ENCODE results near the gene MAPRE3.
A peak's percentile ranks its signal among the peaks of the same experiment; 100 is the strongest.

The MAPRE3 gene

DNA sequence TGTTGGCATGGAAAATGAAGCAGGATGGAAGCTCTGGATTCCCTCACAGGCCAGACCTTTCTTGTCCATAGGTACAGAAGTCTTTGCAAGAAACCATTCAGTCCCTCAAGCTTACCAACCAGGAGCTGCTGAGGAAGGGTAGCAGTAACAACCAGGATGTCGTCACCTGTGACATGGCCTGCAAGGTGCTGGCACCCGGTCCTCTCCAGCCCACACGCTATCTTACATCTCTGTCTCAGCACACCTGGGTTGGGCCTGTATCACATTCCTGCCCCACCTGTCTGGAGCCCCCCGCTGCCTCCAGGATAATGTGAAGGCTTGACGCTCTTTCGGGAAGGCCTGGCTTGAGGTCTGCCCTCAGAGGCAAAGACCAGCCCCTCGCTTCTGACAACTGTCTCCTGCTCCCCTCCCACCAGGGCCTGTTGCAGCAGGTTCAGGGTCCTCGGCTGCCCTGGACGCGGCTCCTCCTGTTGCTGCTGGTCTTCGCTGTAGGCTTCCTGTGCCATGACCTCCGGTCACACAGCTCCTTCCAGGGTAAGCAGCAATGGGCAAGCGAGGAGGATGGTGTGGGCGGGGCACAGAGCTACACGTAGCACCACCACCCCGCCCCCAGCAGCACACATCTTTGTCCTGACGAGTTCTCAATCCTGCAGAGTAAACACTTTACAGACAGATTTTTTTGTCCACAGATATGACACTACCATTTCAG, 68.3 kb downstream of the MAPRE3 start:
- no peak for DNase-seq (ENCODE audit: low read depth in 2 of 2, low spot score in 1 of 2)

DNA sequence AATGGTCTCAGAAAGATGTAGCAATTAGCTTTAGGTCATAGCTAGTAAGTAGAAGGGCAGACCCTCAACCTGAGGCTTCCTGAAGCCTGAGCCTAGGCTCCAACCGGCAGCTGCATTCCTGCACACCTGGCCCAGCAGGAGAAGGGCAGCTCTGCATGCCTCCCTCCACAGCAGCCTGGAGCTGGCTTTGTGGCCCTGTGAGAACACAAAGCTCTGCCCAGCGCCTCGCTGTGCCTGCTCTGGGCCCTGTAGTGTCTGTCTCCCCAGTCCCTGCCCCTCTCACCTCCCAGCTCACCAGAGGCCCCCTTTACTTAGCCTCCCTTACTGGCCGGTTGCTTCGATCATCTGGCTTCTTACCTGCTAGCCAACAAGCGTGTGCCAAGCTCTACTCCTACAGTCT, 69.0 kb downstream of the MAPRE3 start:
- DNase-seq (ENCODE audit: low read depth in 2 of 2, low spot score in 1 of 2) = no peak

DNA sequence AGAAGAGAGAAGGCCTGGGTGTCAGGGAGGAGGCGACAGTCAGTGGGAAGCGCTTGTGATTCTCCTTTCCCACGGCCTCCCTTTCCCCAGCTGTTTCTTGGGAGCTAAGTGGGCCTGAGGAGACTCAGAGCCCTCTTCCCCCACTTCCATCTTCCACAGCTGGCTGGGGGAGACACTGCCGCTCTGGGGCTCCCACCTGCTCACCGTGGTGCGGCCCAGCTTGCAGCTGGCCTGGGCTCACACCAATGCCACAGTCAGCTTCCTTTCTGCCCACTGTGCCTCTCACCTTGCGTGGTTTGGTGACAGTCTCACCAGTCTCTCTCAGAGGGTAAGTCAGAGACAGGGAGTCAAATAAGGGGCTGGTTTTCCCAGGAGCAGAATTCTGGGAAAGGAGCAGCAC, 69.4 kb downstream of the MAPRE3 start:
- DNase-seq (ENCODE audit: low read depth in 2 of 2, low spot score in 1 of 2) = no peak

DNA sequence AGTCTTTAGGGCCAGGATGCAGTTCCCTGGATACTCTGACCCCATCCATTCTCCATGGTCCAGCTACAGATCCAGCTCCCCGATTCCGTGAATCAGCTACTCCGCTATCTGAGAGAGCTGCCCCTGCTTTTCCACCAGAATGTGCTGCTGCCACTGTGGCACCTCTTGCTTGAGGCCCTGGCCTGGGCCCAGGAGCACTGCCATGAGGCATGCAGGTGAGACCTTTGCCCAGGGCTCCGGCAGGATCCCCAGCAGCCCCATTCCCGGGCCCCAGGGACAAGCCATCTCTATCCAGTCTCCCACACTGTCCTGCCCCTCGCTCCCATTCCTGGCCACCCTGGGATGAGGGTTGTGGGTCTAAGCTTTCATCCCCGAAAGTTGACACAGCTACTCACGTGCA, 69.8 kb downstream of the MAPRE3 start:
- no peak for DNase-seq (ENCODE audit: low read depth in 2 of 2, low spot score in 1 of 2)

DNA sequence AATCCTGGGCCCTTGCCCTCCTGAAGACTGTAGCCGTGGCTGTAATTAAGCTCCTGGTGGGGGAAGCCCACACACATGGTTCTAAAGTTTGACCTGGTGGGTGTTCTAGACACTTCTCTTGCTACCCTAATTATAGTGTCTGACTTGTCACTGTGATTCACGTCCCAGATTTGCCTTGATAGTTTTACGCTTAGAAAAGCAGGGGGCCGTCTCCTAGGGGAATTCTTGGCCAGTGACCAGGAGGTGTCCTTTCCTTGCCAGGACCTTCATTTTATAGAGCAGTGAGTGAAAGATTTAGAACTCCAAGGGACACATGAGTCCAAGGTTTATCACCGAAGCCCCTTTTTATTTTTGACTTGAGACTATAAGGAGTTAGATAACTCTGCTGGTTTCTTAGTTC, 71.3 kb downstream of the MAPRE3 start:
- no peak for DNase-seq (ENCODE audit: low read depth in 2 of 2, low spot score in 1 of 2)

DNA sequence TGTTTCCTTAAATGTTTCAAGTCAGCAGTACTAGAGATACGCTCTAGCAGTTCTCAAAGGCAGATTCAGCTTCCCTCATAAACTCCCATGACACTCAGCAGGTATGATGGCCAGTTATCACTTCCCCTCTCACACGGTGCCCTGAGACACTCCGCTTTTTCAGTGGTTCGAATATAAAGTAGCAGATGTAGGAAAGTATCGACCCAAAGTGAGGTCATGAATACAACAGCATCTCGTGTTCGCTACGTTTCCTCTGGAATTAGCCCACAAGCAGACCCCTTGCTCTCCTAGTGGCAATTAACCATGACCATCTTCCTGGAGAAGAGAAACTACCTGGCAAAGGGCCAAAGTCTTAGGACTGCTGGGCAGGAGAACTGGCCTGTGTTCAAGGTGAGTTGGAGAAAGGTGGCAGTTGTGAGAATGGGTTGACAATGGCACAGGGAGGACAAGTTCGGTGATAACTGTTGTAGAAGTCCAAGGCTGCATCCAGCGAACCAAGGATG, 71.8 kb downstream of the MAPRE3 start:
- no peak for DNase-seq (ENCODE audit: low read depth in 2 of 2, low spot score in 1 of 2)

DNA sequence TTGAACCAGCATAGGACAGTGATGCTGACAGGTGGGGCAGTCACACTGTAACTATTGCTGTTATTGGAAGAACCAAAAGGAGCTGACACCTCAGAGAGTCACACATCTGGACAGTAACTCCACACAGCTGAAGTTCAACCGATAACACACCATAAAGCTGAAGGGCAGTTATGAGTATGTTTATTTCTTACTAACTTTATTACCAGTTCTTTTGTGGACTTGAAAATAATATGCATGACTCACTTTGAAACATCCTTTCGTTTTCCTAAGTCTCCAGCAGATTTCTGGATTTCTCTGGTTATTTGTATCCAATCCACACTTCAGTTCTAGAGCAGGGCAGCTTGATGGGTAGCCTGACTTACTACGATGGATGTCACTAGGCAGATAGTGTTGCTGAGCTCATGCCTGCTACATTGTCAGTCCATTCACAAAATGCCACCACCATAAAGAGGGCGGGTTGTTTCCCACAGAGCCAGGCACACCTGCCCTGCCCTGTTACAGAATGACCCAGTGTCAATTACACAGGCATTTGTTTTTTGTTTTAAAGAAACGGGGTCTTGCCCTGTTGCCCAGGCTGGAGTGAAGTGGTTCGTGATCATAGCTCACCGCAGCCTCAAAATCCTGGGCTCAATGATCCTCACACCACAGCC, 72.7 kb downstream of the MAPRE3 start:
- DNase-seq (ENCODE audit: low read depth in 2 of 2, low spot score in 1 of 2) = no peak

DNA sequence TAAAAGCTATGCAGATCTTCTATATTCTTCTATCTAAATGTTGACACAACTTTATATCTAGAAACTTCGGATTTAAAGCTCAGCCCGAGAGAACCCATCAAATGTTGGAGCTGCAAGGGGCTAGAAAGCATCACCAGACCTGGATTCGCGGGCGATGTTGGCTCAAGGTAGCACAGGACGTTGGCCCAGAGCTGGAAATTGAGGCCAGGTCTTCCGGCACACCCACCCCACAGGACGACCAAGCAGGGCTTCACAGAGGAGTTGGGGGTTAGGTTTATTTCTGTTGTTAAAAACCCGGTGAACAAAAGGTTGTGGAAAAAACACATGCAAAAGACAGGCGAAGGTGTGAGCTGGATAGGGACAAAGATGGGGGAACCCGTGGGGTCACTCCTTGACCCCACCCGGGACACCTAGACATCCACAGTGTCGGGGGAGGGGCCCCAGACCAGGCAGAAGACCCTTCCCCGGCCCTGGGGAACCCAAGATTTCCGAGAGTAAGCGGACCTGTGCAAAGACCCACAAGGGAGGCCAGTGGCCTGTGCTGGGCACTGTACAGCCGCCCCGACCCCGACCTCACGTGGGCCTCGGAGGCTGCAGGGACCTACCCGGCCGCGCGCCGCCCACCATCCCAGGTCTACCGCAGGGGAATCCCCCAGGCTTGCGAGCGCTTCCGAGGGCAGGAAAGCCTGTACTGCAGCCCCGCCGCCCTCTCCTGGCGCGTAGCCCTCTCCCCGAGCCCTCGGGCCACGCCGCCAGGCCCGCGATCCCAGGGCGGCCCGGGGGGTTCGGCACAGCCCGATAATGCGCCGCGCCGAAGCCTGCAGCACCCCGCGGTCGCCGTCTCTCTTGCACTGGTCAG, 79.2 kb downstream of the MAPRE3 start:
- peak; percentile 23 to 57 for DNase-seq (ENCODE audit: low read depth in 2 of 2, low spot score in 1 of 2)

DNA sequence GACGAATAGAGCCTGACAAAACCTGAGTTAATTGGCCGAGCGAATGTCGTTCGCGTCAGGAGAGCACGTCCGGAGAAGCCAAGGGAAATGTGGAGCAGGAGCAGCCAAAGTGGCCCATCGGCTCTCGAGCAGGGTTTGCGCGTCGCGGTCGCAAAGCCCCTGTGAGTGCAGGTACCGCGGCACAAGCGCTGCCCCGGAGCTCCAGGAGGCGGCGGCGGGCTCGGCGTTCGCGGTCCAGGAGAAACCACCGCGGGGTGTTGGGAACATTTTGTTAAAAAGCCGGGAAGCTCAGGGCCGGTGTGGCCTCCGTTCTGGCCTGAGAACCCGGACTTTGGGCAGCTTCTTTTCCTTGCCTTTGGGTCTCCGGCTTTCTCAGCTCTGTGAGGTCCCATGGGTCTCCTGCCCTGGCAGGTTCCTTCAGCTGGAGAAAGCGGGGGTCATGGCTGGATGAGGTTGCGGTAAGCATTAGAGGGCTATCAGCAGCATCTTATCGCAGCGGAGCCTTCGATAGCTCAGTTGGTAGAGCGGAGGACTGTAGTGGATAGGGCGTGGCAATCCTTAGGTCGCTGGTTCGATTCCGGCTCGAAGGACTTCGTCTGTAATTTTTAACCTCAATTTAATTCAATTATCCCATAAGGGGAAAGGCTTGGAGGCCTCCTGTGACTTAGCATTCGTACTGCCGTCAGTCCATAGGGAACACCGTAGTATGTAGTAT, 80.0 kb downstream of the MAPRE3 start:
- peak; percentile 77 to 87 for DNase-seq (ENCODE audit: low read depth in 2 of 2, low spot score in 1 of 2)

DNA sequence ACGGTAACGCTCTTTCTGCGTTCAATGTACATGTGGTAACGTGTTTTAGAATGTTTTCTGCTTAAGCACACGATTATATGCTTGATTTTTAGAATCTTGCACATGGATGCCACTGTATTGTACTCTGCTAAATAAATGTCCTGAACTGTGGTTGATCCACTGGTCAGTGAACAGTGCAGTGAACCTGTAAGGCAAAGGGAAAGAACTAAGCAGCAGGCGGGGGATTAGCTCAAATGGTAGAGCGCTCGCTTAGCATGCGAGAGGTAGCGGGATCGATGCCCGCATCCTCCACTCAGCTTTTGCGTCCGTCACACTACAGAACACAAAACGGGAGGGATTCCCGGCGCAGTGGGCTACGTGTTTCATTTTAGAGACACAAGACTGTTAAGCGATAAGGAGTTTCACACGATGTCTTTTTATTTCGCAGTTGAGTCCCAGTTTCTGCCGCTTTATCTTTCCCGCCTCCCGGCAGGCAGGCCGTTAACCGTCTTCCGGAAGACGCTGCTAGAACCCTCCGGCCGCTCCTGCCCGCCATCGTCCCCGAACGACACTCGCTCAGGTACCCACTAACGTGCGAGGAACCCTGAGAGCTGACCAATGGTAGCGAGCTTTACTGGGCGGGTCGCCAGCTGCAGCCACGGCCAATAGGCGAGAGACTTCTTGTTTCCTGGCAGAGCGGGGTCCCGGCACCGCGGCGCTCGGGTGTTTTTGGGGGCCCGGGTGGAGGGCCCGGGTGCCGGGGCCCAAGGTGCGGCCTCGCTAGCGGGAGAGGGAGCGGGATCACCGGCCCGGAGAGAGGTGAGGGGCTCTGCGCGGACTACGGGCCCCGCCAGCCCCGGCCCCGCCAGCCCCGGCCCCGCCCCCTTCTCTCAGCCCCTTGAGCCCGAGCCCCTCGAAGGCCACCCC, 80.8 kb downstream of the MAPRE3 start, which contains the start of gene AGBL5:
Gene AGBL5, plus strand, starts transcription at position 673 of the 906 bp plus-strand sequence. CDS start 1,291 bp downstream, outside the sequence.
- DNase-seq (ENCODE audit: low read depth in 2 of 2, low spot score in 1 of 2) = peak; percentile 91 to 92

DNA sequence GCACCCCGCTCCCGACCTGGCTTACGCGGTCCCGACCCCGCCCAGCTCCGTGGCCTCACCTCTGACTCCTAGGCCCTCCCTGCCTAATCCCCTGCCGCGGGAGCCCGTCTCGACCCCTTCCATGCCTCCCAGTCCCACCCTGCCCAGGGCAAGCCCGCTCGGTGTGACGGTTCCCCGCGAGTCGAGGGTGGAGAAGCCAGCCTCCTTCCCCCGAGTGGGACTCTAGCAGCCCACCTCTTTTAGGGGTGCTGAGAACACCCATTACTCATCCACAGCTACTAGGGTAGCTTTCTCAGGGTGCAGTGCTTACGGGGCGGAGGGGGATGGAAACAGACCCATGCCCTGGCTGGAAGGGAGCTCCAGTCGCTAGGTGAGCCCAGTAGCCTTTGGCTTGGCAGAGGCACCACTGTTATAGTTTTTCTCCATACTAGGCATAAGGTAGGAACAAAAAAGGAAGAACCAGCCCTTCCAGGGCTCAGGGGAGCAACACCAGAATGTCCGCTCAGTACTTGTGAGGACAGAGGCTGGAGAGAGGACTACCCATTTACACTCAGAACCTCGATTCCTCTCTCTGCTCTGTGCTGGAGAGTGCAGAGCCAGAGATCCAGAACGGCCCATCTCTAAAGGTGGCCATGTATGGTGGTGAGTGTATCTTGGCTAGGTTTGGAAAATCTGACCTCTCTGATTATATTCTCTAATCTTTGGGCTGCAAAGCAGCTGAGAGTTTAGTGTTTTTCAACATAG, 81.6 kb downstream of the MAPRE3 start:
- peak in 1 of 2 donors; percentile 21 for DNase-seq (ENCODE audit: low read depth in 2 of 2, low spot score in 1 of 2)

DNA sequence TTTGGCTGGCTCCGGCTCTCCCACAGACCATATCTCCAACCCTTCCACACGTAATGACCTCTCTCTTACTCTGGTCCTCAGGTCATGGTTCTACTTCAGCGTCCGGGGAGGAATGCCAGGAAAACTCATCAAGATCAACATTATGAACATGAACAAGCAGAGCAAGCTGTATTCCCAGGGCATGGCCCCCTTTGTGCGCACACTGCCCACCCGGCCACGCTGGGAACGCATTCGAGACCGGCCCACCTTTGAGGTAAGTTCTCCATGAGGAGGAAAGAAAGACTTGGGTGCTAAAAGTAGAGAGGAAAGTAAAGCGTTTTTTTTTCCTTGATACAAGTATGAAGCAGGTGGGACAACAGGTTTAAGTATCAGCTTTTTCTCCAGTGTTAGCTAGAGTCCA, 82.9 kb downstream of the MAPRE3 start:
- no peak for DNase-seq (ENCODE audit: low read depth in 2 of 2, low spot score in 1 of 2)

DNA sequence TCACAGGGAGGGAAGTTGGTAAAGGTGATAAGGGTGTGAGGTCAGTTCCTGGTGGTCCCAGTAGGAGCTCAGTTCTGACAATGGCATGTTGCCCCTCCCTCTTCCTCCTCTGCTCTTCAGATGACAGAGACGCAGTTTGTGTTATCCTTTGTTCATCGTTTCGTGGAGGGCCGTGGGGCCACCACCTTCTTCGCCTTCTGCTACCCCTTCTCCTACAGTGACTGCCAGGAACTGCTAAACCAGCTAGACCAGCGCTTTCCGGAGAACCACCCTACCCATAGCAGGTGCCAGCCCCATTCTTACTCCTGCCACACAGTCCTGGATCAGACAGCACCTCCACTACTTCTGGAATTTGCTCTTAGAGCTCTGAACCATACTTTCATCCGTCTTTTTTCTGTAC, 83.3 kb downstream of the MAPRE3 start:
- DNase-seq (ENCODE audit: low read depth in 2 of 2, low spot score in 1 of 2) = no peak

DNA sequence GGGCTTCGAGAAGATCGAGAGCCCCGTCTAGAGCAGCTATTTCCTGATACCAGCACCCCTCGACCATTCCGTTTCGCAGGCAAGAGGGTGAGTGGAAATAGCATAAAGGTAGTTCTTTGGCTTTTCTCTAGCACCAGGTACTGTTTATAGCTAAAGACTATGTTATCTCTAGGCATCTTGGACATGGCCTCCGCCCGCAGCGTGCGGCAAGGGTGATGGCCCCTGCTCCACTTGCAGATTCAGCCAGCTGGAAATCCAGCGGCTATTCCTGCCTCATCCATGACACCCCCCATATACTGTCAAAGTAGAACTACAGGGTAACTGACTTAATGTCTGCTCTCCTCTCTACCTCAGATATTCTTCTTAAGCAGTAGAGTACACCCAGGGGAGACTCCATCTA, 84.3 kb downstream of the MAPRE3 start:
- DNase-seq (ENCODE audit: low read depth in 2 of 2, low spot score in 1 of 2) = no peak

DNA sequence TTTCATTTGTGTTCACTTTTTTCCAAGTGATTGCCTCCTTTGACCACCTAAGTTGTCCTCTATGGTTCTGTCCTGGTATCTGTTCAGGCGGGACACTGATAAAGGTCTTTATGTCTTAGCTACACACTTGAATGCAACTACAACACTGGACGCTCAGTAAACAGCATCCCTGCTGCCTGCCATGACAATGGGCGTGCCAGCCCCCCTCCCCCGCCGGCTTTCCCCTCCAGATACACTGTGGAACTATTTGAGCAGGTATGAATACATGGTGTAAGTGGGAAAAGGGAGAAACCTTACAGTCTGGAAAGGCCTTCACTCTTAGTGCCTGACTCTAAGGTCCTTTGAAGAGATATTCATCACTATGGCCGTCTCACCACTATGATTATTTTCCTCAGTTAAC, 86.7 kb downstream of the MAPRE3 start:
- no peak for DNase-seq (ENCODE audit: low read depth in 2 of 2, low spot score in 1 of 2)

DNA sequence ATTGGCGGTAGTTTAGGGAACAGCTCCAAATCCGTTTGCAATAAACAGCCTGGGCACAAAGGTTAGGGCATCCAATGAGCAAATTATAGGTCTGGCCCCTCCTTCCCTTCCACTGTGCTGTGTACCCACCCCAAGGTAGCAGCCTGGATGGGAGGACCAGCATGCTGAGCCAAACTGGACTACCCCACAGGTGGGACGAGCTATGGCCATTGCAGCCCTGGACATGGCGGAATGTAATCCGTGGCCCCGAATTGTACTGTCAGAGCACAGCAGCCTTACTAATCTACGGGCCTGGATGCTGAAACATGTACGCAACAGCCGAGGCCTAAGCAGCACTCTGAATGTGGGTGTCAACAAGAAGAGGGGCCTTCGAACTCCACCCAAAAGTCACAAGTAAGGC, 87.8 kb downstream of the MAPRE3 start:
- no peak for DNase-seq (ENCODE audit: low read depth in 2 of 2, low spot score in 1 of 2)

DNA sequence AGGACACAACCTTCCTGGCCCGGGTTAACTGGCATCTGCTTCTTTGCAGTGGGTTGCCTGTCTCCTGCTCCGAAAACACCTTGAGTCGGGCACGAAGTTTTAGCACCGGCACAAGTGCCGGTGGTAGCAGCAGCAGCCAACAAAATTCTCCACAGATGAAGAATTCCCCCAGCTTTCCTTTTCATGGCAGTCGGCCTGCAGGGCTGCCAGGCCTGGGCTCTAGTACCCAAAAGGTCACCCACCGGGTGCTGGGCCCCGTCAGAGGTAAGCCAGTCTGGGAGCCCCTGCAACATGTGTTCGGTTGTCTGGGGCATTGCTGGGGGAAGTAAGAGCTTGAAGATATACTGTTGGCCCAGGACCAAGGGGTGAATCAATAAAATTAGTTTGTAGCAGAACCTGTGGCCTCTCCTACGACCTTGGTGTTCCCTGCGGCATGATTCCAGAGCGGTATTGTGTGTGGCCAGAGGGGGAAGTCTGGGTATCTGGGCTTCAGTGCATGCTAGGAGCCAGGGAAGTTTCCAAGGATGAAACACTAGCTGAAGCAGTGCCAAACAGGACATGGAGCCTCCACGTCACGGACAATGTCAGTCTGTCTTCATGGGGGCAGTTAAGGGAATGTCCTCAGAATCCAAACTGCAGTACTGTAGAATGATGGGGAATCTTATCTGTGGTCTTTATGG, 88.8 kb downstream of the MAPRE3 start:
- DNase-seq (ENCODE audit: low read depth in 2 of 2, low spot score in 1 of 2) = no peak

DNA sequence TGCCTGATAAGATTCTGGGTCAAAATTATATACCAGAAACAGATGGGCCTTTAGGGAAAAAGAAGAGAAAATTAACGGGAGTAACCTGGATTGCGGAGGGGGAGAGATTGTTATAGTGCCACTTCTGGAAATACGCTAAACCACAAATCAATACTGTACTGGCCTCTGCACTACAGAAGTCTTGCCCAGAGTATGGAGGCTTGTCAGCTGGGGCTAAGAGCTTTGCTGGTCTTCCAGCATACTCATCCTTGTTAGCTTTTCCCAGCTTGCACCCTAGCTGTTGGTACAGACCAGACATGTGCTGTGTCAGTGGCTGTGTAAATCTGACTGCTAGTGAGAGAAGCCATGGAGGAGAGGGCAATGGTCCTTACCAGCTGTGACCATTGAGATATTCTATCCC, 89.9 kb downstream of the MAPRE3 start:
- no peak for DNase-seq (ENCODE audit: low read depth in 2 of 2, low spot score in 1 of 2)

DNA sequence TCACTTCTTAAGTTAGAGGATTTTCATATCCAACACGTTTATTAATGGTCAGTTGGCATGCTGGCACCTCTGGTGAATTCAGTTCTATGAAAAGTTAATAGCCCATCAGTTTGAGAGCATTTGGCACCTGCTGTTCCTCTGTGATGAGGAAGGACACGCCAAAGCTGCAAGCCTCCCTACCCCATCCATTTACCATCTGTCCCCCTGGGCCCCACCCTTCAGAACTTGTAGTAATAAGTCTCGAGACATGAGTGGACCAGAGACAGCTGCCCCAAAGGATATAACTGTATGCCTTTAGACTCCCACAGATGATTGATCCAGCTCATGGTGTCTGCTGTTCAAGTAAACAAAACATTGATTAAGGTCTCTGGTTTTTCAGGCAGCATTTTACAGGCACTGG, 94.7 kb downstream of the MAPRE3 start:
- DNase-seq (ENCODE audit: low read depth in 2 of 2, low spot score in 1 of 2) = no peak
